Karpas-422 (cell line): ENCODE measurements around the gene DAP. TPM values are rescaled to one million over a fixed set of nuclear protein-coding genes. Genes with fewer than 3 reads are reported as not detected.

Source experiments
- DNase-seq: peaks from one replicate; pipeline ENCODE4 v3.0.0-alpha.2; 2015
- H2AFZ ChIP-seq: fragments of 200-600 bp; sonication (generic); 2 replicates; pipeline ENCODE4 v1.6.1; 2014; ENCODE audit warnings: antibody characterized with exemption, low read length, mixed read lengths
- H3K27ac ChIP-seq: fragments of 200-600 bp; sonication (generic); 2 replicates; pipeline ENCODE4 v1.5.1; 2014; ENCODE audit warnings: mild to moderate bottlenecking, low read length, moderate library complexity
- H3K27me3 ChIP-seq: fragments of 200-600 bp; sonication (generic); 2 replicates; pipeline ENCODE4 v1.6.1; 2014; ENCODE audit warnings: low read length, mixed read lengths
- H3K36me3 ChIP-seq: fragments of 200-600 bp; sonication (generic); 2 replicates; pipeline ENCODE4 v1.6.1; 2014; ENCODE audit warnings: low read length, mixed read lengths; ENCODE audit not compliant: insufficient read depth
- H3K4me1 ChIP-seq: fragments of 200-600 bp; sonication (generic); 2 replicates; pipeline ENCODE4 v1.6.1; 2014; ENCODE audit warnings: mild to moderate bottlenecking, low read length, mixed read lengths
- H3K4me2 ChIP-seq: fragments of 200-600 bp; sonication (generic); 2 replicates; pipeline ENCODE4 v1.6.1; 2014; ENCODE audit warnings: low read length, low read depth, mild to moderate bottlenecking; ENCODE audit not compliant: poor library complexity, severe bottlenecking
- H3K4me3 ChIP-seq: fragments of 200-600 bp; sonication (generic); 2 replicates; pipeline ENCODE4 v1.5.1; 2014; ENCODE audit warnings: mild to moderate bottlenecking, antibody characterized with exemption, low read length, mixed read lengths
- H3K79me2 ChIP-seq: fragments of 200-600 bp; sonication (generic); 2 replicates; pipeline ENCODE4 v1.6.1; 2014; ENCODE audit warnings: mild to moderate bottlenecking, low read length, mixed read lengths
- H3K9ac ChIP-seq: fragments of 200-600 bp; sonication (generic); 2 replicates; pipeline ENCODE4 v1.6.0; 2014; ENCODE audit warnings: low read length
- H3K9me2 ChIP-seq: fragments of 200-600 bp; sonication (generic), shearing (Covaris generic); replicated peaks from 2 replicates; pipeline ENCODE4 v1.6.0; 2014; ENCODE audit warnings: mild to moderate bottlenecking, low read length, moderate library complexity; ENCODE audit not compliant: insufficient read depth
- H3K9me3 ChIP-seq: fragments of 300-700, 200-600 bp; sonication (generic); 2 replicates; pipeline ENCODE4 v1.6.1; 2014; ENCODE audit warnings: low read length, mixed read lengths
- H4K20me1 ChIP-seq: fragments of 200-600 bp; sonication (generic); 2 replicates; pipeline ENCODE4 v1.6.1; 2014; ENCODE audit warnings: mild to moderate bottlenecking, antibody characterized with exemption, low read length, low read depth; ENCODE audit not compliant: insufficient read depth
- total RNA-seq: library from RNA; depleted of rRNA; stranded (reverse); fragments of >200 nt; shearing (Covaris generic); gene quantifications from 2 replicates; pipeline ENCODE4 v1.2.3, GENCODE V29; 2014; ENCODE audit warnings: low replicate concordance

DAP gene
- total RNA-seq, 1 experiment from 2014 or later, result 42.6 TPM

DNA sequence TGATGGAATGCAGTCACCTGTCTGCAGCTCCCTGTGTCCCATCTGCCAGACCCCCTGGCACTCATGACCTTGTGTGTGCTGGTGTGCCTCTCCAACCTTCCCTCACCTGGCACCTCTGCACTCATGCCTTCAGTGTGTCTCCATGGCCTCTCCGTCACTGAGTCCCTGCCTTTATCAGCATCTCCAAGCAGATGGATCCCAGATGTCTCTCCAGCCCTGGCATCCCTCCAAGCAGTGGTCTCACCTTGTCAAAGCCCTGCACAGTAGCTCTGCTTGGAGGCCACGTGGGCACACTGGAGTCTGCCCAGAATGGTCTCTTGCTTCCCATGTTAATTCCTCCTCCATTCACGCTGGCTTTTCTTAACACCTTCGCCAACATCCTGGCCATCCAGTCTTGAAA lies 84.8 kb downstream of the DAP start:
- no peak overlapping the region for H2AFZ ChIP-seq
- no peaks in the 10 kb centered on the region for H4K20me1 ChIP-seq
- no peaks in the 10 kb centered on the region for H3K9me2 ChIP-seq
- H3K4me3 ChIP-seq, result no peak overlapping the region
- no peaks in the 10 kb centered on the region for H3K4me1 ChIP-seq
- H3K27ac ChIP-seq, result no peak overlapping the region
- H3K9ac ChIP-seq, result no peak overlapping the region
- no peaks in the 10 kb centered on the region for H3K79me2 ChIP-seq
- no peak overlapping the region for H3K4me2 ChIP-seq
- peaks cover 30% of the 10 kb centered on the region for H3K36me3 ChIP-seq
- DNase-seq, result no peak
- no peaks in the 10 kb centered on the region for H3K27me3 ChIP-seq
- no peaks in the 10 kb centered on the region for H3K9me3 ChIP-seq

DNA sequence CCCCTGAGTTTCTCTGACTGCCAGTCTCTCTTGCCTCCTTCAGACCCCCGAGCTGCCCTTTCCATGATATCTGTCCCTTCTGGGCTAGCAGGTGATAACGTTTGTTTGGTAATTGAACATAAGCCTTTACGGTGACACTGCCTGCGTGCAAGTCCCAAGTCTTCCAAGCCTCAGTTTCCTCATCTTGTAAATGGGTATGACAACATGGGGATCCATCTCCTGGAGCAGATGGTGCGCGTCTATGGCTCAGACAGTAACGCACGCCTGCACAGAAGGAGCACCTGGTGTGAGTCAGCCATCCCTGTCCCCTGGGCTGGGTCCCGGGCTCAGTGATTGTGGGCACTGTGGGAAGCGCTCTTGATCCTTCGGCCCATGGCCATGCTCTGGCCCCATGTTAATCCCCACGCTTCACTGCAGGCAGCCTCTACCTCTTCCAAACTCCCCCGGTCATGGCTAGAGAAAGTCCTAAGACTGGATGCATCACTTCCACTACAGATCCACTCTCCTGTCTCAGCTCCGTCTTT lies 85.8 kb downstream of the DAP start:
- Histone ChIP-seq H3K4me2 (no peak overlapping the region), H2AFZ (no peak overlapping the region), H3K9me3 (no peaks in the 10 kb centered on the region), H3K36me3 (peaks cover 28% of the 10 kb centered on the region), H3K4me1 (no peaks in the 10 kb centered on the region), H3K4me3 (no peak overlapping the region), H3K9ac (no peak overlapping the region), H3K9me2 (no peaks in the 10 kb centered on the region), H3K79me2 (no peaks in the 10 kb centered on the region), H3K27ac (no peak overlapping the region), H3K27me3 (no peaks in the 10 kb centered on the region), H4K20me1 (no peaks in the 10 kb centered on the region)
- DNase-seq, result no peak

DNA sequence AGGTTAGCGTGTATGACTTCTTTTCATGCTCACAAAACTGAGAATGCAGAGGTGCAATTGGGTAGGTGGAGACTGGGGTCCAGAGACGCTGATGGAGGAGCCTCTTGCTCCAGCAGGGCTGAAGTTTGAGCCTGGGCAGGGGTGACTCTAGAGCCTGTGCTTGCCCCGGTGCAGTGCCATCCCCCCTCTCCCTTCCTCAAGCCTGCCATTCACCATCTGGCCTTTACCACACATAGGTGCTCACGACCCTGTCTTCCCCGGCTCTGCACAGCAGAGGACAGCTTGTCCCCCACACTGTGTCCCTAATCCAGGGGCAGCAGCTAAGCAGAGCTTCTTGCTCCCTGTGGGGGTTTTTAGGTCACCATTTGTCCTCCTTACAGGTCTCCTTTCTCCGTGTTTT lies 86.5 kb downstream of the DAP start:
- Histone ChIP-seq H3K27me3 (no peaks in the 10 kb centered on the region), H3K4me3 (no peak overlapping the region), H3K4me2 (no peak overlapping the region), H3K9me2 (no peaks in the 10 kb centered on the region), H4K20me1 (no peaks in the 10 kb centered on the region), H3K79me2 (no peaks in the 10 kb centered on the region), H2AFZ (no peak overlapping the region), H3K9me3 (no peaks in the 10 kb centered on the region), H3K9ac (no peak overlapping the region), H3K27ac (no peak overlapping the region), H3K4me1 (no peaks in the 10 kb centered on the region), H3K36me3 (peaks cover 21% of the 10 kb centered on the region)
- no peak for DNase-seq

GRCh38 chr5:10674096-10674495 lies 86.9 kb downstream of the DAP start:
- no peak for DNase-seq
- Histone ChIP-seq H4K20me1 (no peaks in the 10 kb centered on the region), H2AFZ (no peak overlapping the region), H3K9me2 (no peaks in the 10 kb centered on the region), H3K9ac (no peak overlapping the region), H3K9me3 (no peaks in the 10 kb centered on the region), H3K4me3 (no peak overlapping the region), H3K36me3 (peaks cover 16% of the 10 kb centered on the region), H3K79me2 (no peaks in the 10 kb centered on the region), H3K4me2 (no peak overlapping the region), H3K27ac (no peak overlapping the region), H3K27me3 (no peaks in the 10 kb centered on the region), H3K4me1 (no peaks in the 10 kb centered on the region)

DNA sequence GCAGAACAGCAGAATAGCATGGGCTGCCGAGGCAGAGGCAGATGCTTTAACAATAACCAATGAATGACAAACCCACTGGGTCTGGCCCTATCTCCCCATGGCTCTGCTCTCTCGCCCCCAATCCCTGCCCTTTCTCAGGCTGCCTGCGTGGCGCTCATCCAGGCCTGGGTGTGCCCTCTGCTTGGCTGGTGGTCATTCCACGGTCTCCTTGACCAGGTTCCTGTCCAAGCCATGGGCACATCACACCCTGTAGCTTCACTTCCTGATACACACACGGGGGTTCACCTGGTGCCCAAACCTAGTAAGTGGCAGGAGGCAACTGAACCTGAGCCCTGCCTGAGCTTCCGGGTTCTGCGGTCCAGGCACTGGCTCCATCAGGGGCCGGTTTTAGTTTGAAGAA lies 87.6 kb downstream of the DAP start:
- H4K20me1 ChIP-seq, result no peaks in the 10 kb centered on the region
- no peak overlapping the region for H3K27ac ChIP-seq
- H3K9ac ChIP-seq, result no peak overlapping the region
- DNase-seq, result no peak
- no peaks in the 10 kb centered on the region for H3K9me2 ChIP-seq
- H3K27me3 ChIP-seq, result no peaks in the 10 kb centered on the region
- peaks cover 10% of the 10 kb centered on the region; the same call in 1 of the 2 replicates for H3K36me3 ChIP-seq
- H2AFZ ChIP-seq, result no peak overlapping the region
- H3K79me2 ChIP-seq, result no peaks in the 10 kb centered on the region
- no peaks in the 10 kb centered on the region for H3K9me3 ChIP-seq
- H3K4me3 ChIP-seq, result no peak overlapping the region
- no peak overlapping the region for H3K4me2 ChIP-seq
- no peaks in the 10 kb centered on the region for H3K4me1 ChIP-seq

GRCh38 chr5:10673017-10673389 lies 88.0 kb downstream of the DAP start:
- no peak overlapping the region for H3K9ac ChIP-seq
- H4K20me1 ChIP-seq, result no peaks in the 10 kb centered on the region
- DNase-seq, result no peak
- no peaks in the 10 kb centered on the region for H3K4me1 ChIP-seq
- no peaks in the 10 kb centered on the region for H3K9me3 ChIP-seq
- no peaks in the 10 kb centered on the region for H3K9me2 ChIP-seq
- H3K4me3 ChIP-seq, result no peak overlapping the region
- H3K27ac ChIP-seq, result no peak overlapping the region
- H3K79me2 ChIP-seq, result no peaks in the 10 kb centered on the region
- no peak overlapping the region for H3K4me2 ChIP-seq
- no peak overlapping the region for H2AFZ ChIP-seq
- peaks cover 6% of the 10 kb centered on the region; the same call in 1 of the 2 replicates for H3K36me3 ChIP-seq
- no peaks in the 10 kb centered on the region for H3K27me3 ChIP-seq

GRCh38 chr5:10672146-10673016 lies 88.7 kb downstream of the DAP start:
- Histone ChIP-seq H3K9me3 (no peaks in the 10 kb centered on the region), H3K9me2 (no peaks in the 10 kb centered on the region), H3K9ac (no peak overlapping the region), H3K27me3 (no peaks in the 10 kb centered on the region), H3K27ac (no peak overlapping the region), H2AFZ (no peak overlapping the region), H3K79me2 (no peaks in the 10 kb centered on the region), H3K36me3 (0 out of 2 replicates have a peak, but pooled peaks cover 4% of the 10 kb centered on the region), H4K20me1 (no peaks in the 10 kb centered on the region), H3K4me3 (no peak overlapping the region), H3K4me2 (no peak overlapping the region), H3K4me1 (no peaks in the 10 kb centered on the region)
- no peak for DNase-seq

- DNase-seq, result no peak
- Histone ChIP-seq H4K20me1 (no peaks in the 10 kb centered on the region), H3K4me2 (no peak overlapping the region), H3K36me3 (no peaks in the 10 kb centered on the region), H3K4me3 (no peak overlapping the region), H3K79me2 (no peaks in the 10 kb centered on the region), H3K9me2 (no peaks in the 10 kb centered on the region), H3K4me1 (no peaks in the 10 kb centered on the region), H3K9me3 (no peaks in the 10 kb centered on the region), H3K27ac (no peak overlapping the region), H2AFZ (no peak overlapping the region), H3K27me3 (no peaks in the 10 kb centered on the region), H3K9ac (no peak overlapping the region)
These were observed 89.7 kb downstream of the DAP start for GRCh38 chr5:10671041-10672008.
